GDM1 (cell line): ENCODE measurements around the gene C11orf91.
"Not testable (repeated sequence)": the region's sequence is repeated elsewhere in the genome, so short reads cannot be mapped to it uniquely, and the experiment has no call there.

Experiments used
- DNase-seq: peaks from one replicate; lab custom pipeline; 2025; lab: John Stamatoyannopoulos, UW

The C11orf91 gene

DNA sequence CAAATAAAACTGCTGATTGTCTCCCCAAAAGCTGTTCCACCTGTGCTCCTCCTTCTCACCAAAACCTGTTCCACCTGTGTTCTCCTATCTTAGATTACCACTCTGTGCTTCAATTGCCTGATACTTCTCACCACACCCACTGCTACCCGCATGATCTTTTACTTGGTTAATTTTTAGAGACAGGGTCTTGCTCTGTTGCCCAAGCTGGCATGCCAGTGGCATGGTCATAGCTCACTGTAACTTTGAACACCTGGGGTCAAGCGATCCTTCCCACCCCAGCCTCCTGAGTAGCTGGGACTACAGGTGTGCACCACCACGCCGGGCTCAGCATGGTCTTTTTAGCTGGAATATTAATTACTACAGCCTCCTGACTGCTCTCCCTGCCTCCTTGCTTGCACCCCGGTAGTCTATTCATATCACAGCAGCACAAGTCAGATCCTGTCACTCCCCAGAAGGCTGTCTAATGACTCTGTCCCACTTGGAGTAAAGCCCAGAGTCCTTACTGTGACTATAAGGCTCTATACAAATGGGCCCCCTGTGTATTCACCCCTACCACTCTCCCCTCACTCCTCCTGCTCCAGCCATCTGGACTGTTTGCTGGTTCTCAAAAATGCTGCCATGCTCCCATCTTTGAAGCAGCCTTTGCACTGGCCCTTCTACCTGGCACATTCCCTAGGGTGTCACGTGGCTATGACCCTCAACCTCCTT, 3.5 kb downstream of the C11orf91 start:
- no peak for DNase-seq

DNA sequence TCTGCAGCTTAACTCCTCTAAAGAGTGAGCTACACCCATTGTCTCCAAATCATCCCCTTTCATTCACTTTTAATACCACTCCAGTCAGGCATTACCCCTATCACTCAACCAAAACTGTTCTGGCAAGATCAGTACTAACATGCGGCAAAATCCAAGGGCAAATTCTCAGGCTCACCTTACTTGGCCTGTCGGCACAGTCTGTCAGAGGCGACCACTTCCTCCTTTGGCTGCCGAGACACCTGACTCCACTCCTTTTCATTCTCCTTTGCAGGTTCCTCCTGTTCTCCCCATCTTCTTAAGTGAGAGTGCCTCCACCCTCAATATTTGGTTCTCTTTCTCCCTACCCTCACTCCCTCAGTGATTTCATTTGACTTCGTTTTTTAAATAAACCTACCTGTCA, 4.2 kb downstream of the C11orf91 start:
- no peak for DNase-seq

DNA sequence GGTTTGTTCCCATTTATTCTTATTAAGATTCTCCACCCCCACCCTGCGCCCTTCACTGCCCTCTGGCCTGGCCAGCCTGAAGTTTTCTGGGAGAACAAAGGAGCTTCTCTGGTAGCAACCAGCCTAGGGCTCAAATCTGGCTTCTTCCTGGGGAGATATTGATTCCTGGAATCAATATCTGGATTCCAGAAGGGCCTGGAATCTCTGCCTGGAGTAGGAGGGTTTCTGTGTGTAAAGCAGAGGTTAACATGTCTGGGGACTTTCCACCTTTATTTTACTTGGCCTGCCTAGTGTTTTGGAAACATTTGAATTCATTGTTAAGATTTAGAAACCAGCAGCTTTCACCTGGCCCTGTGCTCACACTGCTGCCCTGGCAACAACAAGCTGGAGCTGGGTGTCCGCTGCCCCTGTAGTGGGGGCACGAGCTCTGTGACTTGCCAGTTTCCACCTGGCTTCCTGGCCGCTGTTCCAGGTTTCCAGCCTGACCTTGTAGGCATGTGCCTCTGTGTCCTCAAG, 5.5 kb downstream of the C11orf91 start:
- DNase-seq = no peak

GRCh38 chr11:33694346-33695050, 6.1 kb downstream of the C11orf91 start:
- no peak for DNase-seq

DNA sequence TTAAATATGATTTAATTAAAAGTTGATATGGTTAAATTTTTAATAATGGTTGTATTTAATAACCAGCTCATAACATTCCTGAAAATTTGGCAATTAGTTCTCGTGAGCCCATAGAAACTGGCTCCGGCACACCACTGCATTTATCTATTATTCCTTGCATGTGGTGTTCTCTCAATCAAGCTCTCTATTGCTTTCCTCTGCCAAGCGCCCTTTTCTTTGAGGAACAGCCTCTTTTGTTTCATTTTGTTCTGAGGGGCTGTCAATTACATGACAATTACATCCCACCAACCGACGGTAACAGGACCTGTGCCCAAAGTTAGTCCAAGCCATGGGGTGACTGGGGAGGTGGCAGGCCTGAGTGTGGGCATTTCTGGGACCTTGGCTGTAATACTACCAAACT, 8.1 kb downstream of the C11orf91 start:
- no peak for DNase-seq

GRCh38 chr11:33692013-33692504, 8.6 kb downstream of the C11orf91 start:
- no peak for DNase-seq

DNA sequence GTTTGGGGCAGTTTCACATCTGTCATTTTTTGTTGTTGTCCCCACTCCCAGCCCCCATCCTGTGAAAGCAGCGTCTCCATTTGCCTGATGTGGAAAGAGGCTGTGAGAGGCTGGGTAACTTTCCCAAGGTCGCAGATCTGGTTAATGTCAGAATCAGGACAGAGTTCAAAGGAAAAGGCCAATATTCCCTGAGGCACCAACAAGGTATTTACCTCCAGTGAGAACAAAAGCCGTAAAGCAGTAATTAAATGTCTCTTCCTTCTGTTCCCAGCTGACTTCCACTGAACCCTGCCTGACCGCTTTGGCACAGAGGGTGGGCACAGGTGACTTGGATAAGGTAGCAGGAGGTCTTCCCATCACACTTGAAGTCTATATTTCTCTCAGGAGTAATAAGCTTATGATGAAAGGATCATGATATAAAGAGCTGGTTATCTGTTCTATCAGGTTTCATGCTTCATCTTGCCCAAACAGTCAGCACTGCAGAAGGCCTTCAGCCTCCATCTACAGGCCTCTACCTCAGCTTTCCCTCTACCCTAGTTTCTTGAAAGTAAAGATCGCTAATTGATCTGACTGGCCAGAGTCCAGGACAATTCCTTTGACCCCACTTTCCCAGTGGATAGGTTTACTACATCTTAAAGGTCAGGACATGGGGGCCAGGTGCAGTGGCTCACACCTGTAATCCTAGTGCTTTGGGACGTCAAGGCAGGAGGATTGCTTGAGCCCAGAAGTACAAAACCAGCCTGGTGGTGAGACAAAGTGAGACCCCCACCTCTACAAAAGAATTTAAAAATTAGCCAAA, 9.4 kb downstream of the C11orf91 start:
- no peak for DNase-seq

- DNase-seq = no peak
Measured at GRCh38 chr11:33690290-33691065, 10.1 kb downstream of the C11orf91 start.

DNA sequence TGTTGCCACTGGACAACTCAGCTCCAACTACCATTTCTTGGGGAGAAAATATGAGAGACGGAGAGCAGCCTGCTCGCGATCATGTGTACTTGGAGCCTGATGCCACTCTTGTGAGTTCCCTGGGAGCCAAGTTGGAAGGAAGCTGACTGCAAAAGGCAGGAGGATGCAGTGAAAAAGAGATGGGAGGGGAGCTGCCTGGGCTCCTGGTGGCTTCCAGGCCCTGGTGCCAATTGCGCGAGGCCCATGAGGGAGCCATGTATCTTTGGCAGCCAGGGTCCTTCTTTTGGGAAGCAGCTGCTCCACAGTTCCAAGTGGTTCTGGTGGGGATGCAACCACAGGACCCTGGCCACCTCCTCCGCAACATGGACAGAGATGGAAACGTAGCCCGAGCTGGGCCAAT, 11.1 kb downstream of the C11orf91 start:
- no peak for DNase-seq

- no peak for DNase-seq
Measured at GRCh38 chr11:33689085-33689484, 11.5 kb downstream of the C11orf91 start.

- no peak for DNase-seq
Measured at GRCh38 chr11:33687733-33688479, 12.7 kb downstream of the C11orf91 start.

- no peak for DNase-seq
Measured at GRCh38 chr11:33685082-33685481, 15.5 kb downstream of the C11orf91 start.

- no peak for DNase-seq
Measured at GRCh38 chr11:33684003-33684706, 16.5 kb downstream of the C11orf91 start.

GRCh38 chr11:33682446-33682845, 18.2 kb downstream of the C11orf91 start:
- DNase-seq = no peak

- DNase-seq = no peak
Measured at GRCh38 chr11:33682019-33682418, 18.6 kb downstream of the C11orf91 start.

DNA sequence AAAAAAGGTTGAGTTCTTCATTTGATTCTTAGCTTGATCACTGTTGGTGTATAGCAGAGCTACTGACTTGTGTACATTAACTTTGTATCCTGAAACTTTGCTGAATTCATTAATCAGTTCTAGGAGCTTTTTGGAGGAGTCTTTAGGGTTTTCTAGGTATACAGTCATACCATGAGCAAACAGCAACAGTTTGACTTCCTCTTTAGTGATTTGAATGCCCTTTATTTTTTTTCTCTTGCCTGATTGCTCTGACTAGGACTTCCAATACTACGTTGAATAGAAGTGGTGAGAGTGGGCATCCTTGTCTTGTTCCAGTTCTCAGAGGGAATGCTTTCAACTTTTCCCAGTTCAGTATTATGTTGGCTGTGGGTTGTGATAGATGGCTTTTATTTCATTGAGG, 22.0 kb downstream of the C11orf91 start:
- DNase-seq = not testable (repeated sequence)

DNA sequence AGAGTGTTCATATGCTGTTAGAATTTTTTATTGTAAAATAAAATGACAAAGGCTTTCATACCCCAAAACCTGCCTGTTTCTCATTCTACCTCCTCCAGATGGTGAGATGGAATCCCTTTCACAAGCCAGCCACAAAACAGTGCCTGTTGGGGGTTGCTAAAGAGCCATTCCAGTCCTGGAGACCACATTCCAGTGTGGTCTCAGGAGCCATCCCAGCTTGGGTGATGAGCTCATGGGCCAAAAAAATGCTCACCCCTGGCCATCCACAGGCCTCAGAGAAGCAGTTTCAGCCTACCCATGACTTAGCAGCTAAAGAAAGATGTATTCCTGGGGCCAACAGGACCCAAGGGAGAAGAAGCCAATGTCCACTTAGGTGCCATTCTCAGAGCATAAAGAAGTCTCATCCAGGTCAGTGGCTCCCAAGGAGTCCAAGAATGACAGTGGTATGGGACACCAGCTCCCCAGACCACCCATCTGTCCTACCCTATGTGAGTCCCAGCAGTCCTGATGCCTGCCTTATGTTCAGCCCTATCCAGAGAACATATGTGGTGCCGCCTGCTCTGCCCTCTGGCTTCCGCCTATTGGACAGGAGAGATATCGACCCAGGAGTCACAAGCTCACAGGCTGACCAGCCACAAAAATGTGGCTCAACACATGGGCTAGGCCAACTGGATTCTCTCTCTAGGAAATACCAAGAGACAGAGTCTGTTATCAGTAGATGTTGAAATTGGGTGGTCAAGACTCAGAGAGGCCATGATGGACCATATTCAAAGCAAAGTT, 26.4 kb downstream of the C11orf91 start:
- DNase-seq = no peak

- DNase-seq = no peak
Measured at GRCh38 chr11:33672273-33672672, 28.4 kb downstream of the C11orf91 start.

DNA sequence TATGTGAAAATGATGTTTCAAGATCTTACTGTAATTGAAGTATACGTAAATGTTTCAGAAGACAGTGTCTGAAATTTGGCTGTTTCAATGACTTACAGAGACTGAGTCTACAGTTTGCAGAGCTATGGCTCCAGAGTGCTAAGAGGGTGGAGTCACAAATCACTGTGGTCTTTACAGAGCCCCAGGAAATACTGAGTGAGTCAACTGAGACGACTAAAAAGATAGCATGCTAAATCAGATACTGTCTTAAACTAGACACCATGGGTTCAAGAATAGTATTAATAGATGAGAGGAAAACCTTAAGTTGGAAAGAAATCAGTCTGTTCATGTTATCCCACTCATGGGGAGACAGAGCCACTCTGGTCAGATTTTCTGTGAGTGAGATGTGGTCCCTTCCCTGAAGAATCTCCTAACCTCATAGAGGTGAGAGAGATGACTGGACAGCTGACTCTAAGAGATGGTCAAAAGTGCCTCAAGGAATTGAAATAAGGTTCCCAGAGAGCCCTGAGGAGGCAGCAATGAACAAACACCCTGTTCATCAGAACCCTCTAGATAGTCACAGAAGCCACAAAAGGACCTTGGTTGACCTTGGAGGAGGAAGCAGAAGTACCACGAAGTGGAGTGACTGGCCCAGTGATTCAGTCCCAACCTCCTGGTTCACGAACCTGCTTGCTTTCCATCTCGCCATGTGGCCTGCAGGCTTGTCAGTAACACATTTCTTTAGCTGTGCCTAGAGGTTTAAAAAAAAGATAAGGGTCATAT, 30.2 kb downstream of the C11orf91 start:
- DNase-seq = no peak
